Measurements from ENCODE around the gene NIM1K.

Gene NIM1K

DNA sequence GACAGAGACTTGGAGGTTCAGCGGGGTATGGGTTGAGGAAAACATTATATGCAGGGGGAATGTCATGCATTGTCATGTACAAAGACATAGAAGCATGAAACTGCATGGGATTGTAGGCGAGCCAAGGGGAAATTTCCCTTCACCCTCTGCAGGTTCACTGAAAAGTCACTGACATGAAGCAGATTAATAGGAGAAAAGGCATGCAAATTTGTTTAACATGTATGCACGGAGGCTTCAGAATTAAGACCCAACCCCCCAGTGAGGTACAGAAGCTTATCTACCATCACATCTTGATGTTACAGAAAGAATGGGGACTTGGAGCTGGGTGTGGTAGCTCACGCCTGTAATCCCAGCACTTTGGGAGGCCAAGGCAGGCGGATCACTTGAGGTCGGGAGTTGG lies 18.5 kb downstream of the NIM1K start:
- no peak overlapping the region for H3K9ac ChIP-seq (ENCODE audit: low read length)
- no peak overlapping the region for H3K4me3 ChIP-seq (ENCODE audit: low read length)
- H3K9me3 ChIP-seq (ENCODE audit: insufficient read depth, low read length), result no peaks in the 10 kb centered on the region
- no peak overlapping the region for H3K4me2 ChIP-seq (ENCODE audit: low read length)
- H3K27ac ChIP-seq (ENCODE audit: low read length), result no peak overlapping the region
- H3K27me3 ChIP-seq (ENCODE audit: low read depth, low read length), result no peaks in the 10 kb centered on the region
- no peaks in the 10 kb centered on the region for H3K4me1 ChIP-seq (ENCODE audit: low read length)
- no peaks in the 10 kb centered on the region for H3K36me3 ChIP-seq (replicated peaks; ENCODE audit: low read depth, low read length)
- H2AFZ ChIP-seq (ENCODE audit: low read depth, low read length), result no peak overlapping the region
- no peaks in the 10 kb centered on the region for H4K20me1 ChIP-seq (ENCODE audit: insufficient read depth, low read length)
- no peak for TF ChIP-seq EZH2phosphoT487 (IDR thresholded peaks at IDR 0.05; ENCODE audit: low read depth)
- TF ChIP-seq, protein P1, sequence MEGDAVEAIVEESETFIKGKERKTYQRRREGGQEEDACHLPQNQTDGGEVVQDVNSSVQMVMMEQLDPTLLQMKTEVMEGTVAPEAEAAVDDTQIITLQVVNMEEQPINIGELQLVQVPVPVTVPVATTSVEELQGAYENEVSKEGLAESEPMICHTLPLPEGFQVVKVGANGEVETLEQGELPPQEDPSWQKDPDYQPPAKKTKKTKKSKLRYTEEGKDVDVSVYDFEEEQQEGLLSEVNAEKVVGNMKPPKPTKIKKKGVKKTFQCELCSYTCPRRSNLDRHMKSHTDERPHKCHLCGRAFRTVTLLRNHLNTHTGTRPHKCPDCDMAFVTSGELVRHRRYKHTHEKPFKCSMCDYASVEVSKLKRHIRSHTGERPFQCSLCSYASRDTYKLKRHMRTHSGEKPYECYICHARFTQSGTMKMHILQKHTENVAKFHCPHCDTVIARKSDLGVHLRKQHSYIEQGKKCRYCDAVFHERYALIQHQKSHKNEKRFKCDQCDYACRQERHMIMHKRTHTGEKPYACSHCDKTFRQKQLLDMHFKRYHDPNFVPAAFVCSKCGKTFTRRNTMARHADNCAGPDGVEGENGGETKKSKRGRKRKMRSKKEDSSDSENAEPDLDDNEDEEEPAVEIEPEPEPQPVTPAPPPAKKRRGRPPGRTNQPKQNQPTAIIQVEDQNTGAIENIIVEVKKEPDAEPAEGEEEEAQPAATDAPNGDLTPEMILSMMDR (IDR thresholded peaks at IDR 0.05; ENCODE audit: low read depth, low read length), result no peak
- no peaks in the 10 kb centered on the region for H3K79me2 ChIP-seq (ENCODE audit: low read length)

DNA sequence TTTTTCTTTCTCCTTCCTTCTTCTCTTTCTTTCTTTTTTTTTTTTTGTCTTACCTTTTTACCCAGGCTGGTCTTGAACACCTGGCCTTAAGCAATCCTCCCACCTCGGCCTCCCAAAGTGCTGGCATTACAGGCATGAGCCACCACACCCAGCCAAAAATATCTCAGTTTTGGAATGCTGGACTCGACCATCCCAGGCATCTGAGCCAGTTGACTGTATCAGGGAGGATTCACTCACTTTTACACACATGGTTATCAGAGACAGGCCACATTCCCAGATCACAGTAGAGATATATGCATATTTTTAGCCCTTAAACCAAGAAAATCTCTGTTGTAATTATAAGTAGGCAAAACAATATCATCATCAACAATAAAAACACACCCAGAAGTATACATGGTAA lies 21.9 kb downstream of the NIM1K start:
- TF ChIP-seq, protein P1 (IDR thresholded peaks at IDR 0.05; ENCODE audit: low read depth, low read length), result no peak
- no peak for TF ChIP-seq EZH2phosphoT487 (IDR thresholded peaks at IDR 0.05; ENCODE audit: low read depth)
- Histone ChIP-seq H3K79me2 (ENCODE audit: low read length) (no peaks in the 10 kb centered on the region), H3K4me3 (ENCODE audit: low read length) (no peak overlapping the region), H3K36me3 (replicated peaks; ENCODE audit: low read depth, low read length) (no peaks in the 10 kb centered on the region), H3K9ac (ENCODE audit: low read length) (no peak overlapping the region), H3K4me1 (ENCODE audit: low read length) (no peaks in the 10 kb centered on the region), H3K4me2 (ENCODE audit: low read length) (no peak overlapping the region), H4K20me1 (ENCODE audit: insufficient read depth, low read length) (no peaks in the 10 kb centered on the region), H3K27me3 (ENCODE audit: low read depth, low read length) (no peaks in the 10 kb centered on the region), H3K9me3 (ENCODE audit: insufficient read depth, low read length) (no peaks in the 10 kb centered on the region), H3K27ac (ENCODE audit: low read length) (no peak overlapping the region), H2AFZ (ENCODE audit: low read depth, low read length) (no peak overlapping the region)

DNA sequence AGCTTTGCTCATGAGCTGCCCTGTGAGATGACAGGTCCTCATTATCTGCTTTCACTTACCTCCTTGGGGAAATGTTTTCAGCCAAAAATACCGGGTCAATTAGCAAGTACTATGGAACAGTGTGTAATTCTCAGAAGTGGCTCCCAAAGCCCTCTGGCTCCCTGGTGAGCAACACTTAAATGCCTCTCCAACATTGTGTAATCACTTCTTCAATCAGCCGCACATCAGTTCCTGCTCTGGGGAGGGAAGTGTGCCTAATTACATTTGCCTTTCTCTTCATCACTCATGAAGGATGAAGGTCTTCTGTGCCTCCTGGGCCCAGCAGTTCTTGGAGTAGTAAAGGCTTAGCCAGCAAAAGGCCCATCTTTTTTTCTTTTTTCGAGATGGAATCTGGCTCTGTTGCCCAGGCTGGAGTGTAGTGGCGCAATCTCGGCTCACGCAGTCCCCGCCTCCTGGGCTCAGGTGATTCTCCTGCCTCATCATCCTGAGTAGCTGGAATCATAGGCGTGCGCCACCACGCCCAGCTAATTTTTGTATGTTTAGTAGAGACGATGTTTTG lies 23.1 kb downstream of the NIM1K start:
- Histone ChIP-seq H3K9ac (ENCODE audit: low read length) (no peak overlapping the region), H2AFZ (ENCODE audit: low read depth, low read length) (no peak overlapping the region)

DNA sequence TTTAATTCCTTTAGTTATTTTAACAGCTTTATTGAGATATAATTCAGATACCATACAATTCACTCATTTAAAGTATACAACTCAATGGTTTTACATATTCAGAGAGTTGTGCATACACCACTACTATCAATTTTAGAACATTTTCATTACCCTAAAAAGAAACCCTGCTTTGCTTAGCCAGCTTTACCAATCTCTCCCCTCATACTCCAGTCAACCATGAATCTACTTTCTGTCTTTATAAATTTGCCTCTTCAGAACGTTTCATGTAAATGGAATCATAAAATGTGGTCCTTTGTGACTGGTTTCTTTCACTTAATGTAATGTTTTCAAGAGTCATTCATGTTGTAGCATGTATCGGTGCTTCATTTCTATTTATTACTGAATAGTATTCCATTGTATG lies 24.9 kb downstream of the NIM1K start:
- Histone ChIP-seq H3K79me2 (ENCODE audit: low read length) (no peaks in the 10 kb centered on the region), H4K20me1 (ENCODE audit: insufficient read depth, low read length) (no peaks in the 10 kb centered on the region), H3K4me2 (ENCODE audit: low read length) (no peak overlapping the region), H3K27me3 (ENCODE audit: low read depth, low read length) (no peaks in the 10 kb centered on the region), H3K9me3 (ENCODE audit: insufficient read depth, low read length) (no peaks in the 10 kb centered on the region), H2AFZ (ENCODE audit: low read depth, low read length) (no peak overlapping the region), H3K4me3 (ENCODE audit: low read length) (no peak overlapping the region), H3K4me1 (ENCODE audit: low read length) (peaks cover 6% of the 10 kb centered on the region), H3K36me3 (replicated peaks; ENCODE audit: low read depth, low read length) (no peaks in the 10 kb centered on the region), H3K27ac (ENCODE audit: low read length) (no peak overlapping the region), H3K9ac (ENCODE audit: low read length) (no peak overlapping the region)
- no peak for TF ChIP-seq EZH2phosphoT487 (IDR thresholded peaks at IDR 0.05; ENCODE audit: low read depth)
- TF ChIP-seq, protein P1 (IDR thresholded peaks at IDR 0.05; ENCODE audit: low read depth, low read length), result no peak

More for the DNA sequence above, 23.1 kb downstream of the NIM1K start:
- no peaks in the 10 kb centered on the region for H3K79me2 ChIP-seq (ENCODE audit: low read length)
- H3K4me3 ChIP-seq (ENCODE audit: low read length), result no peak overlapping the region
- no peak for TF ChIP-seq EZH2phosphoT487 (IDR thresholded peaks at IDR 0.05; ENCODE audit: low read depth)
- TF ChIP-seq, protein P1 (IDR thresholded peaks at IDR 0.05; ENCODE audit: low read depth, low read length), result no peak
- H3K27ac ChIP-seq (ENCODE audit: low read length), result no peak overlapping the region
- H3K36me3 ChIP-seq (replicated peaks; ENCODE audit: low read depth, low read length), result no peaks in the 10 kb centered on the region
- H4K20me1 ChIP-seq (ENCODE audit: insufficient read depth, low read length), result no peaks in the 10 kb centered on the region
- no peaks in the 10 kb centered on the region for H3K27me3 ChIP-seq (ENCODE audit: low read depth, low read length)
- H3K4me1 ChIP-seq (ENCODE audit: low read length), result no peaks in the 10 kb centered on the region
- H3K9me3 ChIP-seq (ENCODE audit: insufficient read depth, low read length), result no peaks in the 10 kb centered on the region
- no peak overlapping the region for H3K4me2 ChIP-seq (ENCODE audit: low read length)

Measured in OCI-LY3 (cell line).